LNCAP (cell line): ENCODE measurements around the gene FOXN3.

Experiments
- CTCF ChIP-seq: fragments of 450-650 bp; IDR thresholded peaks from 2 replicates; pipeline ENCODE4 v1.5.1; 2017; ENCODE audit warnings: mild to moderate bottlenecking

The FOXN3 gene

GRCh38 chr14:89304972-89305703 is 111.9 kb downstream of the FOXN3 start:
- no peak for TF ChIP-seq CTCF

GRCh38 chr14:89304561-89304960 is 112.5 kb downstream of the FOXN3 start:
- no peak for TF ChIP-seq CTCF

DNA sequence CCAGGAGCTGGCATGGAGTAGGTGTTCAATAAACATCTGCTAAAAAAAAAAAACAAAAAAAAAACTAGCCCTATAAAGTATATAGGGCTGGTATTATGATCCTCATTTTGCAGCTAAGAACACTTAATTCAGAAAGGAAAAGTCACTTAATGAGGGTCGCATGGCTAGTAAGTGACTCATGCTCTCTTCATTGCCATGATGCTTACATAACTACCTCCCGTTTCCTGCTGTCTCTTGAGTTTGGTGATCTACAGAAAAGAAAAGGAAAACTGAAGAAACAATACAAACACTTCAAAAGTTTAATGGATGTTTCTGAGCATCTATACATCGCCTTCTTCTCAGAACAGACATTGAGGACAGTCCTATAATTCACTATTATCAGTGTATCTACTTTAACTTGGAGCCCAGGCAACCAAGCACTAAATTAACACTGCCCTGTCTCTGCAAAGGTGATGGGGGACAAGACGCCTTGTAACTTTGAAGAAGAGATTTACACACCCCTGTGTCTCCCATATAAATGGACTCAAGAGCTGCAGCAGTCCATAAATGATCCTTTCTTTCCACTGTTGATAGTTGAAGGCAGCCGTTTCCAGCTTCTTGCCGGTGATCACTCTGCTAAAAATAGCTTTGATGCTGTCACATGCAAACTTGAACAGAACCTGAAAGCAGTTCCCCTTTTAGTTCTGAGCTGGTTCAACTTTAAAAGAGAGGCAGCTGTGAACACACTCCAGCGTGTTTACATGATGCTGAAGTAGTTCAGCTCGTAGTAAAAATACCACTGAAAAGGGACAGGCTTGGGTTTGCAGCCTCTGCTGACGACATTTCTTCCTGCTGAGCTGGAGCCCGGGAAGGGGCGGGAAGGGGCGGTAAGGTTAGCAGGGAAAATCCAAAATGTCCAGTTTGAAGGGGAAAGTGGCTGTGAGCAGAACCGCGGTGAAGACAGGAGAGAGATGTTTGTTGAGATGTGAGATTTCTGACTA is 113.3 kb downstream of the FOXN3 start:
- TF ChIP-seq CTCF, result no peak

GRCh38 chr14:89302396-89302950 is 114.6 kb downstream of the FOXN3 start:
- TF ChIP-seq CTCF, result no peak

DNA sequence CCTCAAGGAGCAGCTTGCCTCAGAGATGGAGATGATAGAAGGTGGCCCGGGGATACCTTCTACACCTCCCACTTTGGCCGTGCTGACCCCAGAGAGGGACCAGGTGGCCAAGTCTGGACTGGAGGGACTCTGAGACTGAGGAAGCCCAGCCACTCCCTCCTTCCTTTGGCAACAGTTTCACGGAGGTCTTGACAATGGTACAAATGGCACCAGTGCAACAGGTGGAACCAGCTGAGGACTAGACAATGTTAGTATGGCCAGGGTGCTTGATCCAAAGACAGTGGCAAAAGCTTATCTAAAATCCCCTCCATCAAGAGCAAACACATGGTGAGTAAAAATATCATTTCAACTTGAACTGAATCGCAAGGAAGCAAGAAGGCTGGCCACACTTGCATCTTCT is 117.4 kb downstream of the FOXN3 start:
- TF ChIP-seq CTCF, result no peak

DNA sequence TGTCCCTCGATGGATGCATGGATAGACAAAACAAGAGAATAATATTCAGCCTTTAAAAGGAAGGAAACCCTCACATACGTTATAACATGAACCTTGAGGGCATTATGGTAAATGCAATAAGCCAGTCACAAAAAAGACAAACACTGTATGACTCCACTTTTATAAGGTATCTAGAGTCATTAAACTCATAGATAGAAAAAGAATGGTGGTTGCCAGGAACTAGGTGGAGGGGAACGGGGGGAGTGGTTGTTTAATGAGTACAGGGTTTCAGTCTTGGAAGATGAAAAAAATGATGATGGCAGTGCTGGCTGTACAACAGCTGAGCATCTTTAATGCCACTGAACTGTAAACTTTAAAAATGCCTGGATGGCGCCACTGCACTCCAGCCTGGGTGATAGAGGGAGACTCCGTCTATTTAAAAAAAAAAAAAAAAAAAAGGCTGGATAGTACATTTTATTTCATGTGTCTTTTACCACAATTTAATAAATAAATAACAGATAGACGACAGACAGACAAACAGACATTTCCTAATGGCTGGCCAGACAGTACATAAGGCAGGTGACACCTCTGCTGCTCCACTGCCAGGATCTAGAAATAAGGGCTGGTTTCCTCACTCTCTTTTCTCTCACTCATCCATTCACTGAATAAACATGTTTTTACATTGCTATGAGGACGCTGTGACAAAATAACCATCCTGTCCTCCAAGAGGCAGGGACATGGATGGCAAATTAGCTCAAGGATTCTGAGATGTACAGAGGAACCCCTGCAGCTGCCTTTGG is 118.8 kb downstream of the FOXN3 start:
- no peak for TF ChIP-seq CTCF

- TF ChIP-seq CTCF, result no peak
Observed at GRCh38 chr14:89296281-89296745, 120.7 kb downstream of the FOXN3 start.
